Neural cell (in vitro differentiated cells): ENCODE results near the gene FRMD4A.

Experiments
- EP300 ChIP-seq: fragments of 450-650 bp; conservative IDR thresholded peaks from 2 replicates; pipeline ENCODE4 v1.6.1; 2014; ENCODE audit warnings: antibody characterized with exemption, mild to moderate bottlenecking, moderate library complexity; ENCODE audit not compliant: poor library complexity, severe bottlenecking
- EZH2 ChIP-seq: fragments of 200-600, 300-800 bp; shearing (Covaris generic), sonication (generic); IDR thresholded peaks from 2 replicates; pipeline ENCODE4 v1.6.1; 2014; ENCODE audit warnings: antibody characterized with exemption, low read length, borderline replicate concordance, mild to moderate bottlenecking; ENCODE audit not compliant: insufficient read depth, poor library complexity, severe bottlenecking
- MXI1 ChIP-seq: fragments of 450-650 bp; conservative IDR thresholded peaks from 2 replicates; pipeline ENCODE4 v1.6.1; 2014; ENCODE audit warnings: antibody characterized with exemption, mild to moderate bottlenecking; ENCODE audit not compliant: poor library complexity, severe bottlenecking
- POLR2AphosphoS5 ChIP-seq: IDR thresholded peaks from 2 replicates; pipeline ENCODE4 v1.6.1; 2012
- RAD21 ChIP-seq: fragments of 450-650 bp; conservative IDR thresholded peaks from 2 replicates; pipeline ENCODE4 v1.6.1; 2014; ENCODE audit warnings: antibody characterized with exemption, mild to moderate bottlenecking, moderate library complexity
- REST ChIP-seq: IDR thresholded peaks from 2 replicates; pipeline ENCODE4 v1.6.1; 2012; ENCODE audit warnings: borderline replicate concordance
- SMC3 ChIP-seq: fragments of 450-650 bp; conservative IDR thresholded peaks from 2 replicates; pipeline ENCODE4 v1.6.1; 2014; ENCODE audit warnings: antibody characterized with exemption, mild to moderate bottlenecking, moderate library complexity; ENCODE audit not compliant: poor library complexity
- TAF1 ChIP-seq: IDR thresholded peaks from 2 replicates; pipeline ENCODE4 v1.6.1; 2012; ENCODE audit warnings: low read depth
- TF ChIP-seq, protein P1 (sequence below): fragments of 450-650 bp; IDR thresholded peaks from 2 replicates; pipeline ENCODE4 v1.5.1; 2014; ENCODE audit warnings: antibody characterized with exemption, mild to moderate bottlenecking, moderate library complexity; ENCODE audit not compliant: poor library complexity, severe bottlenecking

DNA sequence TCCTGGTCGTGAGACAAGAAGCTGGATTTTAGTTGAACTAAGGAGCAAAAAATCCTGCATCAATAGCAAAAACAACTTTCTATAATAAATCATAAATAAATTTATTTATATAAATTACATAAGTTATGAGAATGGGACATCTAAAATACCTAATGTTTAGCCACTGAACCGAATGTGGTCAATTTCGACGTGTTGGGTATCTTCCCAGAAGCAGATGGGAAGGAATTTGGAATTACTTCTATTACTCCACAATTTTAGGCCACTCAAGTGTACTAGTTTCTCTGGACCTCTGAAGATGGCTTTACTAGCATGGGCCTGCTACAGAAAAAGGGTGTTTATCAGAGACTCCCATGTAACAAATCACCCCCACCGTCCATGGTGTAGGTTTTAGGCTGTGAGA, 572.0 kb downstream of the FRMD4A start:
- TF ChIP-seq MXI1 (no peak), POLR2AphosphoS5 (no peak), SMC3 (no peak), RAD21 (no peak), REST (no peak), EZH2 (no peak), EP300 (no peak), TAF1 (no peak)
- TF ChIP-seq, protein P1, sequence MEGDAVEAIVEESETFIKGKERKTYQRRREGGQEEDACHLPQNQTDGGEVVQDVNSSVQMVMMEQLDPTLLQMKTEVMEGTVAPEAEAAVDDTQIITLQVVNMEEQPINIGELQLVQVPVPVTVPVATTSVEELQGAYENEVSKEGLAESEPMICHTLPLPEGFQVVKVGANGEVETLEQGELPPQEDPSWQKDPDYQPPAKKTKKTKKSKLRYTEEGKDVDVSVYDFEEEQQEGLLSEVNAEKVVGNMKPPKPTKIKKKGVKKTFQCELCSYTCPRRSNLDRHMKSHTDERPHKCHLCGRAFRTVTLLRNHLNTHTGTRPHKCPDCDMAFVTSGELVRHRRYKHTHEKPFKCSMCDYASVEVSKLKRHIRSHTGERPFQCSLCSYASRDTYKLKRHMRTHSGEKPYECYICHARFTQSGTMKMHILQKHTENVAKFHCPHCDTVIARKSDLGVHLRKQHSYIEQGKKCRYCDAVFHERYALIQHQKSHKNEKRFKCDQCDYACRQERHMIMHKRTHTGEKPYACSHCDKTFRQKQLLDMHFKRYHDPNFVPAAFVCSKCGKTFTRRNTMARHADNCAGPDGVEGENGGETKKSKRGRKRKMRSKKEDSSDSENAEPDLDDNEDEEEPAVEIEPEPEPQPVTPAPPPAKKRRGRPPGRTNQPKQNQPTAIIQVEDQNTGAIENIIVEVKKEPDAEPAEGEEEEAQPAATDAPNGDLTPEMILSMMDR = no peak
